Uterus (tissue), 2 donors: ENCODE data around the gene EDEM2.

ENCODE experiments used
- CTCF ChIP-seq, 4 experiments: fragments of 200-600 bp in 2 of 4; fragments of 450-650 bp in 2 of 4; sonication (generic) in 2 of 4; IDR thresholded peaks; one replicate each; pipeline ENCODE4 v1.5.1; 2016 to 2019; ENCODE audit warnings: antibody characterized with exemption in 4 of 4, mild to moderate bottlenecking in 2 of 4, moderate library complexity in 1 of 4
- POLR2A ChIP-seq, 2 donors: fragments of 450-650 bp; IDR thresholded peaks; one replicate each; pipeline ENCODE4 v1.6.1; 2016; ENCODE audit warnings: antibody characterized with exemption in 2 of 2, mild to moderate bottlenecking in 1 of 2, moderate library complexity in 1 of 2

GRCh38 chr20:35155936-35156335, 8.8 kb upstream of the EDEM2 start:
- TF ChIP-seq CTCF (IDR thresholded peaks at IDR 0.05) (no peak), POLR2A (IDR thresholded peaks at IDR 0.05) (no peak)
